Trophoblast cell (in vitro differentiated cells and primary cell): ENCODE results near the gene UBLCP1.
"Not testable (repeated sequence)": the region's sequence is repeated elsewhere in the genome, so short reads cannot be mapped to it uniquely, and the experiment has no call there.

Experiments used
- DNase-seq, 2 donors: peaks; one replicate each; pipeline ENCODE4 v3.0.0-alpha.2; 2016
- H2AFZ ChIP-seq: 2 replicates; pipeline ENCODE4 v1.6.1; 2013; ENCODE audit warnings: low read length, moderate library complexity, mild to moderate bottlenecking; ENCODE audit not compliant: insufficient read depth, poor library complexity
- H2AK5ac ChIP-seq: 2 replicates; pipeline ENCODE4 v1.6.1; 2013; ENCODE audit warnings: mild to moderate bottlenecking, low read length
- H2BK120ac ChIP-seq: 2 replicates; pipeline ENCODE4 v1.6.1; 2013; ENCODE audit warnings: low read length, mild to moderate bottlenecking, moderate library complexity; ENCODE audit not compliant: insufficient read depth, poor library complexity
- H2BK12ac ChIP-seq: 2 replicates; pipeline ENCODE4 v1.6.1; 2013; ENCODE audit warnings: mild to moderate bottlenecking, low read length, moderate library complexity
- H2BK5ac ChIP-seq: 2 replicates; pipeline ENCODE4 v1.6.1; 2013; ENCODE audit warnings: low read length, low read depth, moderate library complexity, mild to moderate bottlenecking; ENCODE audit not compliant: poor library complexity
- H3K14ac ChIP-seq: 2 replicates; pipeline ENCODE4 v1.6.1; 2013; ENCODE audit warnings: mild to moderate bottlenecking, low read length
- H3K18ac ChIP-seq: 2 replicates; pipeline ENCODE4 v1.6.1; 2013; ENCODE audit warnings: mild to moderate bottlenecking, low read length
- H3K23ac ChIP-seq: 2 replicates; pipeline ENCODE4 v1.6.1; 2013; ENCODE audit warnings: low read length
- H3K27ac ChIP-seq: 2 replicates; pipeline ENCODE4 v1.5.1; 2013; ENCODE audit warnings: low read depth, mild to moderate bottlenecking, inconsistent platforms, low read length, moderate library complexity
- H3K27me3 ChIP-seq: 2 replicates; pipeline ENCODE4 v1.6.1; 2013; ENCODE audit warnings: inconsistent platforms, mild to moderate bottlenecking, low read length, moderate library complexity; ENCODE audit not compliant: insufficient read depth
- H3K36me3 ChIP-seq, 2 experiments: 1 replicate in 1 of 2; 2 replicates in 1 of 2; pipeline ENCODE4 v1.6.1; 2013; ENCODE audit warnings: low read length in 2 of 2, mild to moderate bottlenecking in 2 of 2, moderate library complexity in 1 of 2; ENCODE audit not compliant: insufficient read depth in 2 of 2, control insufficient read depth in 1 of 2
- H3K4ac ChIP-seq: 2 replicates; pipeline ENCODE4 v1.6.1; 2013; ENCODE audit warnings: low read depth, mild to moderate bottlenecking, low read length, moderate library complexity
- H3K4me1 ChIP-seq, 2 experiments: 1 replicate in 1 of 2; 2 replicates in 1 of 2; pipeline ENCODE4 v1.6.1; 2013; ENCODE audit warnings: low read length in 2 of 2, mild to moderate bottlenecking in 2 of 2, moderate library complexity in 1 of 2; ENCODE audit not compliant: insufficient read depth in 2 of 2, control insufficient read depth in 1 of 2
- H3K4me2 ChIP-seq: 2 replicates; pipeline ENCODE4 v1.6.1; 2013; ENCODE audit warnings: inconsistent platforms, mild to moderate bottlenecking, low read length, moderate library complexity
- H3K4me3 ChIP-seq: 2 replicates; pipeline ENCODE4 v1.5.1; 2013; ENCODE audit warnings: mild to moderate bottlenecking, low read depth, low read length, inconsistent platforms
- H3K79me1 ChIP-seq: one replicate; pipeline ENCODE4 v1.6.1; 2013; ENCODE audit warnings: low read length
- H3K79me2 ChIP-seq: 2 replicates; pipeline ENCODE4 v1.6.1; 2013; ENCODE audit warnings: low read length, mild to moderate bottlenecking; ENCODE audit not compliant: control insufficient read depth, insufficient read depth, poor library complexity
- H3K9ac ChIP-seq: 2 replicates; pipeline ENCODE4 v1.6.1; 2013; ENCODE audit warnings: mild to moderate bottlenecking, low read length
- H3K9me3 ChIP-seq: 2 replicates; pipeline ENCODE4 v1.6.1; 2013; ENCODE audit warnings: low read depth, mild to moderate bottlenecking, control low read depth, inconsistent platforms, low read length; ENCODE audit not compliant: insufficient read depth
- H4K12ac ChIP-seq: 2 replicates; pipeline ENCODE4 v1.6.1; 2013; ENCODE audit warnings: low read depth, mild to moderate bottlenecking, low read length, moderate library complexity
- H4K8ac ChIP-seq: 2 replicates; pipeline ENCODE4 v1.6.1; 2013; ENCODE audit warnings: low read depth, mild to moderate bottlenecking, low read length, moderate library complexity
- H4K91ac ChIP-seq: one replicate; pipeline ENCODE4 v1.6.1; 2013; ENCODE audit warnings: low read depth, mild to moderate bottlenecking, low read length, moderate library complexity
- WGBS: extraction: QIAGEN DNeasy Blood & Tissue Kit; methylation state at CpG from one replicate; pipeline ENCODE4 v1.1.7; 2013; ENCODE audit warnings: missing lambda C conversion rate; ENCODE audit not compliant: insufficient read length, insufficient coverage; ENCODE audit errors: extremely low coverage; 5-methylcytosine and 5-hydroxymethylcytosine counted together

UBLCP1 gene

DNA sequence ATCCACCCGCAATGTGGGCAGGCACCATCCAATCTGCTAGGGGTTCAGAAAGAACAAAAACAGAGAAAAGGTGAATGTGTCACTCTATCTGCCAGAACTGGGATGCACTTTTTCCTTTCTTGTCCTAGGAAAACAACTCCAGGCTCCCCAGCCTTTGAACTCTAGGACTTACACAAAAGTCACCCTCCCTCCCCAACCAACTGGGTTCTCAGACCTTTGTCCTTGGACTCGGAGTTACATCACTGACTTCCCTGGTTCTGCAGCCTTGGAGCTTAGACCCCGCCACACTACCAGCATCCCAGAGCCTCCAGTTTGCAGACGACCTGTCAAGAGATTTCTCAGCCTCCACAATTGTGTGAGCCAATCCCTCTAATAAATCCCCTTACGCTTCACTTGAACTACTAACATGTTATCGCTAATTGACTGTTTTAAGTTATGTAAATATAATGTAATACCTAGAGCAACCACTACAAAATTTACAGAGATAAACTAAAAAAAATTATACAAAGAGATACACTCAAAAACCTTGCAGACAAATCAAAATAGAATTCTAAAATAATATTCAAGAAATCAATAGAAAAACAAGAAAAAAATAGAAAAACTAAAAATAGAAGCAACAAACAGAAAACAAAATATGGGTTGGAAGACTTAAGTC is 5.3 kb upstream of the UBLCP1 start:
- DNase-seq: no peak
- Histone ChIP-seq H3K23ac (no peak overlapping the region), H3K36me3 (no peaks in the 10 kb centered on the region), H3K4me3 (no peak overlapping the region), H2BK120ac (no peak overlapping the region), H3K9me3 (no peaks in the 10 kb centered on the region), H3K9ac (no peak overlapping the region), H2AK5ac (no peak overlapping the region), H3K14ac (no peak overlapping the region), H2BK12ac (no peak overlapping the region), H3K18ac (no peak overlapping the region), H3K4ac (no peak overlapping the region), H3K27ac (no peak overlapping the region), H2AFZ (no peak overlapping the region), H4K8ac (no peak overlapping the region), H3K4me2 (no peak overlapping the region), H2BK5ac (no peak overlapping the region), H3K79me2 (no peaks in the 10 kb centered on the region), H4K91ac (no peak overlapping the region), H4K12ac (no peak overlapping the region), H3K27me3 (no peaks in the 10 kb centered on the region), H3K79me1 (peaks cover under 1% of the 10 kb centered on the region), H3K4me1 (peaks cover 4% of the 10 kb centered on the region in 2 experiments)
- WGBS: no CpG with 5 or more reads among the region's 6 CpGs

DNA sequence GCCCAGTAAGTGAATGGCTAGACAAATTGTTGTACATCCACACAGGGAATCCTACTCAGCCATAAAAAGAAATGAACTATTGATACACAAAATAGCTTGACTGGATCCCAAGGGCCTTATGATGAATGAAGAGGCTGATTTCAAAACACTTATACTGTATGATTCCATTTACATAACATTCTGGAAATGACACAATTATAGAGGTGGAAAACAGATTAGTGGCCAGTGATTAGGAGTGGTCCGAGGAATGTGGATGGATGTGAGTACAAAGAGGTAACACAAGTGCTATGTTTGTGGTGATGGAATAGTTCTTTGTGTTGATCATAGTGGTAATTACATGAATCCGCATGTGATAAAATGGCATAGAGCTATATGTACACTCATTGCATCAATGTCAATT is 4.7 kb upstream of the UBLCP1 start:
- H3K4me3 ChIP-seq: no peak overlapping the region

DNA sequence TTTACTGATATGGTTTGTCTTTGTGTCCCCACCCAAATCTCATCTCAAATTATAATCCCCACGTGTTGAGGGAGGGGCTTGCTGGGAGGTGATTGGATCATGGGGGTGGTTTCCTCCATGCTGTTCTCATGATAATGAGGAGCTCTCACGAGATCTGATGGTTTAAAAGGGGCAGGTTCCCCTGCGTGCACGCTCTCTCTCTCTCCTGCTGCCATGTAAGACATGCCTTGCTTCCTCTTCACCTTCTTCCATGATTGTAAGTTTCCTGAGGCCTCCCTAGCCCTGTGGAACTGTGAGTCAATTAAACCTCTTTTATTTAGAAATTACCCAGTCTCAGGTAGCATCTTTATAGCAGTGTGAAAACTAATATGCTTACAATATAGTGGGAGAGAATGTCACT is 2.9 kb upstream of the UBLCP1 start:
- not testable (repeated sequence) for H3K9ac ChIP-seq, H3K79me2 ChIP-seq, H3K9me3 ChIP-seq, H4K91ac ChIP-seq, H3K4me1 ChIP-seq, H2BK12ac ChIP-seq, H3K27ac ChIP-seq, H2AK5ac ChIP-seq, H3K36me3 ChIP-seq, H4K12ac ChIP-seq, H3K23ac ChIP-seq, H2AFZ ChIP-seq, H3K27me3 ChIP-seq, H4K8ac ChIP-seq, DNase-seq, H3K14ac ChIP-seq, H3K79me1 ChIP-seq, H3K18ac ChIP-seq, H3K4me2 ChIP-seq, H2BK5ac ChIP-seq, H2BK120ac ChIP-seq, H3K4me3 ChIP-seq, H3K4ac ChIP-seq
- no CpG with 5 or more reads among the region's 4 CpGs for WGBS

More for the DNA sequence above, 4.7 kb upstream of the UBLCP1 start:
- Histone ChIP-seq H3K18ac (no peak overlapping the region), H3K9ac (no peak overlapping the region), H3K79me2 (peaks cover 4% of the 10 kb centered on the region), H4K91ac (no peak overlapping the region), H3K27me3 (no peaks in the 10 kb centered on the region), H2AK5ac (no peak overlapping the region), H4K8ac (no peak overlapping the region), H3K9me3 (no peaks in the 10 kb centered on the region), H4K12ac (no peak overlapping the region), H3K14ac (no peak overlapping the region), H2BK120ac (no peak overlapping the region), H3K23ac (no peak overlapping the region), H3K27ac (no peak overlapping the region), H3K4ac (no peak overlapping the region), H2BK5ac (no peak overlapping the region), H3K36me3 (no peaks in the 10 kb centered on the region), H2BK12ac (no peak overlapping the region), H3K4me2 (no peak overlapping the region), H3K79me1 (peaks cover 5% of the 10 kb centered on the region), H2AFZ (no peak overlapping the region), H3K4me1 (peaks cover 4% of the 10 kb centered on the region in 2 experiments)
- no peak for DNase-seq
- WGBS: no CpG with 5 or more reads among the region's 2 CpGs

DNA sequence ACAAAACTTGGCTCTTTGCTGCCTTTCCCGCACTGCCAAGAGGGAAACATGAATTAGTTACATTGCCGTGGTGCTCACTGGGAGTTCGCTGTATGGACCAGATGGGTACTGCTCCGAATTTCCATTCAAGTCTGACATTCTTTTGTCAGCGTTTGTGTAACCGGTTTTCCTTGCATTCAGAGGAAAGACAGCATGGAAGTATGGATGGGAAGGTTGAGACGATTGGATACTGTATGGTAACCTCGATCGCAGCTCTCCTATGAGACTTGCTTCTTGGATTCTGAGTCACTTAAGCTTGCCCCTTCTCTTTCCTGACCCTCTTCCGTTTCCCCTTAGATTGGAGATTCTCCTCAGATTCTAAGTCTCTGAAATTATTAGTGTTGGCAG is 625 bp upstream of the UBLCP1 start:
- Histone ChIP-seq H3K27me3 (no peaks in the 10 kb centered on the region), H4K12ac (peak overlapping the region; percentile 74), H2BK5ac (no peak overlapping the region), H3K4me2 (peak overlapping the region; percentile 70), H3K27ac (no peak overlapping the region), H2AK5ac (no peak overlapping the region), H3K4ac (no peak overlapping the region), H3K18ac (no peak overlapping the region), H3K9ac (peak overlapping the region; percentile 77), H3K79me2 (peaks cover 6% of the 10 kb centered on the region), H4K8ac (peak overlapping the region; percentile 96), H3K4me1 (peaks cover 4 to 8% of the 10 kb centered on the region in 2 experiments), H2BK12ac (no peak overlapping the region), H3K14ac (peak overlapping the region; percentile 88), H3K9me3 (no peaks in the 10 kb centered on the region), H3K36me3 (peaks cover 0 to 6% of the 10 kb centered on the region in 2 experiments), H2BK120ac (no peak overlapping the region), H4K91ac (peak overlapping the region; percentile 86), H3K4me3 (peak overlapping the region; percentile 99), H2AFZ (peak overlapping the region; percentile 23), H3K23ac (no peak overlapping the region), H3K79me1 (peaks cover 6% of the 10 kb centered on the region)
- WGBS: no CpG with 5 or more reads among the region's 10 CpGs
- DNase-seq: peak in 1 of 2 donors; percentile 47
